ENCODE results near the gene PARVA. TPM values are rescaled to one million over a fixed set of nuclear protein-coding genes. Genes with fewer than 3 reads are reported as not detected.

Gene PARVA
- polyA plus RNA-seq, 3 donors: not detected

GRCh38 chr11:12416552-12416951, 39.2 kb downstream of the PARVA start:
- Mint-ChIP-seq H3K9me3 (peaks cover 0 to 7% (median 0%) of the 10 kb centered on the region in 7 donors), H3K4me3 (no peak overlapping the region), H3K36me3 (no peaks in the 10 kb centered on the region), H3K27ac (no peak overlapping the region), H3K27me3 (ENCODE audit: low read depth in 3 of 3) (peaks cover 1 to 8% (median 3%) of the 10 kb centered on the region in 3 donors), H3K4me1 (no peaks in the 10 kb centered on the region)
- TF ChIP-seq CTCF (IDR thresholded peaks at IDR 0.05): no peak
- no peak overlapping the region for H3K27ac ChIP-seq (ENCODE audit: low read depth in 1 of 2, low read length in 2 of 2)
- no peak overlapping the region for H3K9ac ChIP-seq (ENCODE audit: insufficient read depth, low read length, poor library complexity, severe bottlenecking)
- WGBS (ENCODE audit: insufficient coverage): 92% methylated on average over 5 of the region's 6 CpGs
- no peaks in the 10 kb centered on the region for H3K27me3 ChIP-seq (ENCODE audit: control insufficient read depth in 2 of 2, insufficient read depth in 2 of 2, low read length in 2 of 2)
- no peak overlapping the region for H3K4me3 ChIP-seq (replicated peaks in 1 of 3; ENCODE audit: low read depth in 2 of 3, low read length in 3 of 3)
- no peaks in the 10 kb centered on the region for H3K36me3 ChIP-seq (replicated peaks in 1 of 2; ENCODE audit: control insufficient read depth in 1 of 2, insufficient read depth in 2 of 2, low read length in 2 of 2)
- no peaks in the 10 kb centered on the region for H3K4me1 ChIP-seq (ENCODE audit: control insufficient read depth in 1 of 2, insufficient read depth in 2 of 2, low read length in 2 of 2)
- DNase-seq: no peak
- no peaks in the 10 kb centered on the region for H3K9me3 ChIP-seq (replicated peaks in 1 of 2; ENCODE audit: control insufficient read depth in 1 of 2, insufficient read depth in 1 of 2, low read length in 2 of 2)
- no peaks in the 10 kb centered on the region for H4K20me1 ChIP-seq (ENCODE audit: insufficient read depth, low read length)
- intact Hi-C loops (cut with micrococcal nuclease): loop anchor here in 1 of 2 donors (10.0 kb wide), 1 partner anchor 478 kb away; no protein-coding TSS in a partner anchor
- H2AFZ ChIP-seq (ENCODE audit: insufficient read depth, low read depth, low read length, poor library complexity, severe bottlenecking): no peak overlapping the region
- no peak overlapping the region for H3K4me2 ChIP-seq (replicated peaks; ENCODE audit: extremely low read depth, low read length, poor library complexity, severe bottlenecking)
- H3K79me2 ChIP-seq (ENCODE audit: insufficient read depth, low read length): no peaks in the 10 kb centered on the region

GRCh38 chr11:12417691-12418611, 40.6 kb downstream of the PARVA start:
- H3K27me3 Mint-ChIP-seq (ENCODE audit: low read depth in 3 of 3): peaks cover 0 to 6% (median 5%) of the 10 kb centered on the region in 3 donors
- no peaks in the 10 kb centered on the region for H3K4me1 Mint-ChIP-seq
- no peaks in the 10 kb centered on the region for H3K79me2 ChIP-seq (ENCODE audit: insufficient read depth, low read length)
- no peak overlapping the region for H3K4me3 ChIP-seq (replicated peaks in 1 of 3; ENCODE audit: low read depth in 2 of 3, low read length in 3 of 3)
- H2AFZ ChIP-seq (ENCODE audit: insufficient read depth, low read depth, low read length, poor library complexity, severe bottlenecking): no peak overlapping the region
- no peaks in the 10 kb centered on the region for H3K36me3 Mint-ChIP-seq
- intact Hi-C loops (cut with micrococcal nuclease): loop anchor here in 1 of 2 donors (10.0 kb wide), 1 partner anchor 477 kb away; no protein-coding TSS in a partner anchor
- DNase-seq: no peak
- H3K9me3 Mint-ChIP-seq: peaks cover 0 to 7% (median 0%) of the 10 kb centered on the region in 7 donors
- no peak overlapping the region for H3K27ac Mint-ChIP-seq
- no peak overlapping the region for H3K9ac ChIP-seq (ENCODE audit: insufficient read depth, low read length, poor library complexity, severe bottlenecking)
- H3K27me3 ChIP-seq (ENCODE audit: control insufficient read depth in 2 of 2, insufficient read depth in 2 of 2, low read length in 2 of 2): no peaks in the 10 kb centered on the region
- no peak overlapping the region for H3K4me2 ChIP-seq (replicated peaks; ENCODE audit: extremely low read depth, low read length, poor library complexity, severe bottlenecking)
- H3K9me3 ChIP-seq (replicated peaks in 1 of 2; ENCODE audit: control insufficient read depth in 1 of 2, insufficient read depth in 1 of 2, low read length in 2 of 2): no peaks in the 10 kb centered on the region
- 72% methylated on average over 7 of the region's 11 CpGs for WGBS (ENCODE audit: insufficient coverage)
- no peaks in the 10 kb centered on the region for H3K36me3 ChIP-seq (replicated peaks in 1 of 2; ENCODE audit: control insufficient read depth in 1 of 2, insufficient read depth in 2 of 2, low read length in 2 of 2)
- no peaks in the 10 kb centered on the region for H3K4me1 ChIP-seq (ENCODE audit: control insufficient read depth in 1 of 2, insufficient read depth in 2 of 2, low read length in 2 of 2)
- TF ChIP-seq CTCF (IDR thresholded peaks at IDR 0.05): no peak
- no peak overlapping the region for H3K27ac ChIP-seq (ENCODE audit: low read depth in 1 of 2, low read length in 2 of 2)
- H3K4me3 Mint-ChIP-seq: no peak overlapping the region
- H4K20me1 ChIP-seq (ENCODE audit: insufficient read depth, low read length): no peaks in the 10 kb centered on the region
